Ammon's horn (tissue), 1 donor: Measurements from ENCODE around the gene SPACA7.

Source experiments
- DNase-seq: peaks from one replicate; pipeline ENCODE4 v3.0.0-alpha.2; 2016; ENCODE audit warnings: low spot score

SPACA7 gene, protein sequence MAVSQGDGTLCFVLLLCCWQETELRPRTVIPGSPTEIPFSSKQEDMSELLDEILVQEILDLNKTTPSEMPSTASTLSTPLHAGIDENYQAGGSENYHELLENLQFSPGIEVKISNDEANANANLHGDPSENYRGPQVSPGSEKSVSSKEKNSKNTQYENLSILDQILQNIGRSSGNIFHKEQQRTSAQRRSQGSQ

DNA sequence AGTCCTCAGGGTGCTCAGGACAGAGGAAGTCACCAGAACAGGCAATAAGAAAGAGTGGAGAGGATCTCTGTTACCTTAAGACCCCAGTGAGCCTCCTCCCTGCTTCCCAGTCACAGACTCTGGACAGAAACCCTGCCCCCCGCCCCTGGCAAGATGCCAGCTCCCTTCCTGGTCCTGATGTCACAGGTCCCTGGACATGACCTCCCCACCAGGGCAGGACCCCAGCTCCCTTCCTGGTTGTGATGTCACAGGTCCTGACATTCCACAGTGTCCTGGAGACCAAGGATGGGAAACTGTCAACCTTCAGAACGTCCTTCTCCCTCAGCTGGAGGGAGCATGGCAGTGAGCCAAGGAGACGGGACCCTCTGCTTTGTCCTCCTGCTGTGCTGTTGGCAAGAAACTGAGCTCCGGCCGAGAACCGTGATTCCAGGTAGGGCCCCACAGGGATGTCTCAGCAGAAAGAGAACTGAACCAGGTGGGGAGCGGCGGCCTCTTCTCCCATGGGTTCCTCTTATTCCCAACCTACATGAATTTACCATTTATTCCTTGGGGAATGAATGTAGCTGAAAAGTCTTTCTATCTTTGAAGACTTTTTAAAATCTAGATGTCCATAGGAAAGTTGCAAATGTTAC, at the start of gene SPACA7:
Gene SPACA7 (plus strand): TSS at position 306 of the 632 bp plus-strand sequence. CDS start 31 bp downstream, at position 337.
- DNase-seq = no peak

DNA sequence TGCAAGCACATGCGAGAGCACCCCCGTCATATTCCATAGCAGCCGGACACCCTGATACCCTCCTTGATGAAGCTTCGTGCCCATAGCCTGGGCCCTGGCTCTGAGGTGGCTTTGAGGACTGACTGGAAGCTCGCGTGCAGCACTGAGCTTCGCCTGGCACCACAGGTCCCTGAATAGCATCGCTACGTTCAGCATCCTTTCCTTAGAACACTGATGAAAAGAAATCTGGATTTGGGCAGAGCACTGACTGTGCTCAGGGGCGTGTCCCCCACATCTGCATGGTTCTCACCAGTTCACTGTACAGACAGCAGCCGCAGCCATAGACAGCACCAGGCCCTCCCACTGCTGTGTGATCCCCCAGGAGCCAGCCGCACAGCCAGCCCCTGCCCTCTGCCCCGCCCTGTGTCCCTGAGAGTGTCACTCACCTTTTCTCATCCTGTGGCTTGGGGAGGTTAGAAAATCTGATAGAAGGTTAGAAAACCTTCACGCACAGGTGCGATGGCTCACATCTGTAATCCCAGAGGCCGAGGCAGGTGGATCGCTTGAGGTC, 49.3 kb upstream of the SPACA7 start:
- no peak for DNase-seq

DNA sequence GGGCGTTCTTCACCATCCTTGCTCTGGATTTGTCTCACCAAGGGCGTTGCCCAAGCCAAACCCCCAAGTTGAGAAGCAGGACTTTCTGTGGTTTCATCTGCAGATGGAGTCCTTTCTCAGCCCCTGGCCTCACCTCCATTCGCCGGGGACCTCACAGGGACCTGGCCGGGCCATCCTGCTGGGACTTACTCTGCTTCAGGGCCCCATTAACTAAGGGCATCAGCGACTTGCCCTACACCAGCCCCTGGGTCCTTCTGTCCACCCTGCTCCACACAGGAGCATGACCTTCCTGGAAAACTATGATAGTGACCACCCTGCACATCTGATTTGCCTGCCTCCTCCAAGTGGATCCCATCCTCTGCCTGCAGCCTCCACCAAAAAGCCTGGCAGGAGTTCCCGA, 47.2 kb upstream of the SPACA7 start:
- no peak for DNase-seq

DNA sequence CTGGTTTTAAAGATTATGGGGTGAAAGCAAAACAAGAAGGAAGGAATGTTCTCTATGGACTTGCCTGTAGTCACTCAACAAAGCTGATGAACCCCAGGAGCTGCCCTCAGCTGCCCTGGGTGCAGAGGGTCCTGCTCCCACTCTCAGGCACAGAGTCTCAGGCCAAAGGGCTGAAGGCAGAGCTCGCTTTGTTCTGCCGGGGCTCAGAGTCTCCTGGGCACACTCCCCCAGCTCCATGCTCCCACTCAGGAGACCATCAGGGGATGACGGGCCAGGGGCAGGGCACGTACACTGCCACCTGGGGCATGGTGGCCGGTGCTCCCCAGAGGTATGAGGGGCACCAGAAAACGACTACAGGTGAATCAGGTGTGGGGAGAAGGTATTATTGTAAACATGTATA, 46.8 kb upstream of the SPACA7 start:
- no peak for DNase-seq

DNA sequence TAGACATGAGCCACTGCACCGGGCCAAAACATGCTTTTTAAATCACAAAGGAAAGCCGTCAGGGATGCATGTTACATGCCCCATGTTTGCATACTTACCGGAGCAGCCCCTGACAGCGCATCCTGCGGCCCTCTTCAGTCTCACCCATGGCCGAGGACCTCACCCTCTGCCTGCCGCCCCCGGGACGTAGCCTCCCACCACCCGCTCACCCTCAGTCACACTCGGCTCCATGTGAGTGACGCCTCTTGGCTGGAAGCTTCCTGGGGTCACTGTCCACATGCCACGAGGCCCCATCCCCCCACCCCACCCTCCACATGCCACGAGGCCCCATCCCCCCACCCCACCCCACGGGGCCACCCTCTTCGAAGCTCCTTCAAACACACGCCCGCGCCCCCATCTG, 46.1 kb upstream of the SPACA7 start:
- no peak for DNase-seq

DNA sequence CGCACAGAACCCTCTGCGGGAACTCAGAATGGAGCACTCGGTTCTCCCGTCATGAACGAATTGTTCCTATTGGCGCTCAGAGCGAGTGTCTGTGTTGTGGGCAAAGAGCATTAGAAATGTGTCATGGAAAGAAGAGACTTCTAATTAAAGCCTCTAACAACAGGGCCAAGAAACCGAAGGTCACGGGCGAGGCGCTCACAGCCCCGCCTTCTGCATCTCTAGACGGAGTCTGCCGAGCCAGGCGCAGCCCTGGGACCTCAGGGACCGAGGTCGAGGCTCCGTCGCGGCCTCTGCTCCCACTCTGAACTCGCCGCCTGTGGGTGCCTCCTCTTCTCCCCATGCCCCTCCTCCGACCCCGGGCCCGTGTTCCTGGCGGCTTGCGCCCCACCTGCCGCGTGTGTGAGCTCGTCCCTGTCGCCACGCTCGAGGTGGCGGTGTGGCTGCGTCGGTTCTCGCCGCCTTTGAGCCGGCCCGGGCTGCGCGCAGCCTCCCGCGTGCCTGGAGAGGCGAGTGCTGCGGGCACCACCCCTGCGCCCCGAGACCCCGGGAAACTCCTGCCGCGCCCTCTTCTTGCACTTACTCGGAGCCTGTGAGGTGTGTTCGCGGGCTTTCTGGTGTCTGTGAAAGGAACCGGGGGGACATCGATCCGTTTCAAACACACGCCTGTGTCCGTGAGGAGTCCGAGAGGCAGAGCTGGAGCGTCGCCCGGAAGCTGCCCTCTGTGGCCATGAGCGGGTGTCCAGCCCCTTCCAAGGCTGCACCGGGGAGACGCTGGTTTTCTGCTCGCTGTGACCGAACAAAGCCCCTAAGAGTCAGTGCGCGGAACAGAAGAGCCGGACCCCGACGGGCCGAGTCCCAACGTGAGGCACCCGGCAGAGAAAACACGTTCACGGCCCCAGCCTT, 45.4 kb upstream of the SPACA7 start:
- no peak for DNase-seq

DNA sequence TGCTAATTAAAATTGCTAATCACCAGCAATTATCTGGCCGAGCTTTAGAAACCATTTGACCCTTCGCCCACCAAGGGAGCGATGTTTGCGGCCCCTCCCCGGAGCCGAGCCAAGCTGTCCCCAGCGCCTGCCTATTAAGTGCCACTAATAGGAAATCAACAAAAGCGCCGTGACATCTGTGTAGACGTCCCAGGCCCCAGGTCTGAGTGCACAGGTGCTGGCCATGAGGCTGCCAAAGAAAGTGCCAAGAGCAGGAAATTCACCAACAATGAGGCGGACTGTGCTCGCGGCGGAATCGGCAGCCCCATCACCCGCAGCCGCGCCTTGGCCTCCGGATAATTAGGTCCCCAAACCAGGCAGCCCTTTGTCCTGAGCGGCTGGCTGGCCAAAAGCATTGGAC, 44.5 kb upstream of the SPACA7 start:
- no peak for DNase-seq

DNA sequence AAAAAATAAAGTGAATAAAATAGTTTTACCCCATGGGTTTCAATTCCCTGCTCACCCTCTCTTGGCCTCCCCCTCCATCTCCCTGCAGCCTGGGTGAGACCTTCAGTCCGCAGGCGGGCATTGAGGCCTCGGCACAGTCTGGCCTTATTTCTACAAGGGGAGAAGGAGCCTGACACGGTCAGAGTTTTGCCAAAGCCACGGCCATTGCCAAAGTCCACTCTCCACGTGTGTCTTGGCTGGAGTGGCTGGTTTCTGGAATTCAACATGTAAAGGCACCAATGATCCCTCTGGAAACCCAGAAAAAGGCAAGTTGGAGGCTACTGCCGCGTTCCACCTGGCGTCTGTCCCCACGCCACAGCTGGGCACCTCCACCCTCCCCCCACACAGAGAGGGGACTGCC, 43.4 kb upstream of the SPACA7 start:
- no peak for DNase-seq

DNA sequence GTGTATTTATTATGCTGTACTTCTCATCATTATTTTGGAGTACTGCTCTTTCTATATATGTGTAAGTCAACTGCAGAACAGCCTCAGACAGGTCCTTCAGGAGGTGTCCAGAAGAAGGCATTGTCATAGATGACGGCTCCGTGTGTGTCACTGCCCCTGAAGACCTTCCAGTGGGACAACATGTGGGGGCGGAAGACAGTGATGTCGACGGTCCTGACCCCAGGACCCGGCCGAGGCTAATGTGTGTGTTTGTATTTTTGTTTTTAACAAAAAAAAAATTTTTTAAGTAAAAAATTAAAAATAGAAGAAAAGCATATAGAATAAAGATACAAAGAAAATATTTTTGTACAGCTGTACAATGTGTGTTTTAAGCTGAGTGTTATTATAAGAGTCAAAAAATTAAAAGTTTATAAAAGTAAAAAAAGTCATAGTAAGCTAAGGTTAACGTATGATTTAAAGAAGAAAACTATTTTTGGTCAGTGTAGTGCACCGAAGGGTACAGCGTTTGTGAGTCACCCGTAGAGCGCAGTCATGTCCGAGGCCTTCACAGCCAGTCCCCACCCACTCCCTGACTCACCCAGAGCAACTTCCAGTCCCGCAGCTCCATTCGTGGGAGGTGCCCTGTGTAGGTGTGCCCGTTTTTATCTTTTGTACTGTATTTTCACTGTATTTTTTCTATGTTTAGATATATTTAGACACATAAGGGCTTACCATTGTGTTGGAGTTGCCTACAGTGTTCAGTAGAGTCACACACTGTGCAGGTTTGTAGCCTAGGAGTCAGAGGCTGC, 42.2 kb upstream of the SPACA7 start:
- no peak for DNase-seq

DNA sequence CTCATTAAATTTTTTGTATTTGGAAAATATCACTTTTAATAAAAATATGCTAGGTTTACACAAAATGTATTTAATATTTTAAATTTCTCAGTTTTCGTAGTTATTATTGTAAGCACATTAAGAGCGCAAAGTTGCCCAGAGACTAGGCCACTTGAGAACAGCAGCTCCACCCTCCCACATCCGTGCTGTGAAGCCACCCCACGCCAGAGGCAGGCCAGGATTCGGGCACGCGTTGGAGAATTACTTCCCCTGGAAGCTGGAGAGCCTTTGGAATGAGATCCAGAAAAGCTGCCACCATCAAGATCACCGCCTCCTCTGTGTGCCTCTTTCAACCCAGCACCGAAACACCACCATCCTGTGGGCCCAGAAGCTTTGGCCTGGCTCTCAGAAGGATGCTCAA, 41.0 kb upstream of the SPACA7 start:
- no peak for DNase-seq

DNA sequence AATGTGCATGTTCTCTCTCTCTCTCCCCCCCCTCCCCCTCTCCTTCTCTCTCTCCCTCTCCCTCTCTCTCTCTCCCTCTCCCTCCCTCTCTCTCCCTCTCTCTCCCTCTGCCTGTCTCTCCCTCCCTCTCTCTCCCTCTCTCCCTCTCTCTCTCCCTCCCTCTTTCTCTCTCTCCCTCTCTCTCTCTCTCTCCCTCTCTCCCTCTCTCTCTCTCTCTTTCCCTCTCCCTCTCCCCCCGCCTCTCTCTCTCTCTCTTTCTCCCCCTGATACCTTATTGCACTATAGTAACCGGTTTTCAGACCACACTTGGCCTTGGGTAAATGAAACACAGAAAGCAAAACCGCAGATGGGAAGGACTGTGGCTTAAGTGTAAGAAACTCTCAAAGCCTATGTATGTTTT, 34.7 kb upstream of the SPACA7 start:
- DNase-seq = no peak

DNA sequence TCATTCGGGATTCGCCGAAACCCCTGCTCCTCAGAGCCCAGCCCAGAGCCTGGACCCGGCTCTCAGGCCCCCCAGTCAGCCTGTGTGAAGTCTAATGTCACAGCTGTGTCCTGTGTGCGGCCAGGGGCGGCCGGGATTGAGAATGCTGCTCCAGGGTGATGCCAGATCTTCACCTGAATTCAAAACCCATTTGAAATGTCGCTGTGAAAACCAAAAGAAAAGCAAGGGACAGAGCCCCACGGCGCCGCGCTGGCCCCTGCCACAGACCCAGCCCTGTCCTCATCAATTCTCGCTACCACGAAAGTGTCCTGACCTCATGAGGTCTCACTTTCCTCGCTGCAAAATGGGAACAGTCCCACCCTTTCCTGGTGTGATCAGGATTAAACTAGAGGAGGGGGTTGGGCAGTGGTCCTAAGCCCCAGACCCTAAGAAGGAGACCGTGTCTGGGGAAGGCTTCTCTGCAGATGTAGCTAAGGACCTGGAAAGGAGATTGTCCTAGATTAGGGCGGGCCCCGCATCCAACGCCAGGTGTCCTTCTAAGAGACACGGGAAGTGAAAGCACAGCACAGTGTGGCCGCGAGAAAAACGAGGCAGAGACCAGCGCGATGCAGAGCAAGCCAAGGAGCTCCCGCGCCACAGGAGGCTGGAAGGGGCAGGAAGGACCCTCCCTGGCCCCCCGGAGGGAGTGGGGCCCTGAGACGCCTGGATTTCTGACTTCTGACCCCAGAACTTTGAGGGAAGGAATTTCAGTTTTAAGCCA, 34.0 kb upstream of the SPACA7 start:
- no peak for DNase-seq

DNA sequence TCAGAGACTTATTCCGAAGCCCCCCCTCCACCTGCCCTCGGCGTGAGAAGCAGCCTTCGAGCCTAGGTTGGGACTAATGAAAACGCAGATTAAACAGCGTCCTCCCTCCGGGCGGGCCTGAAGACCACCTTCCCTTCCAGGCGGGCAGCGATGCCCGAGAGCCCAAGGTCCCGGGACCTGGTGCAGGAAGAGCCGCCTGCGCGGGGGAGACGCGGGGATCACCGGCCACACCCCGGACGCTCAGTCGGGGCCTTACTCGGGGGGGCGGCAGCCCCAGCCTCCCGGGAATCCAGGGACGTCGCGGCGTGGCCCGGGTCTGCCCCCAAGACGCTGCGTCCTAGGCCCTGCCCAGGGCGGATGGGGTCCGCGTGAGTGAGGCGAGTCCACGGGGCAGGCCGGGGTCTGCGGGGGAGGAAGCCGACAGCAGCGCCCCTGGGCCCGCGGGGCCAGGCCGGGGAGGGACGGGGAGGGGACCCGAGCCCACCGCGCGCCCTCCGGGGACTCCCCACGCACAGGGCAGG, 33.3 kb upstream of the SPACA7 start:
- no peak for DNase-seq

DNA sequence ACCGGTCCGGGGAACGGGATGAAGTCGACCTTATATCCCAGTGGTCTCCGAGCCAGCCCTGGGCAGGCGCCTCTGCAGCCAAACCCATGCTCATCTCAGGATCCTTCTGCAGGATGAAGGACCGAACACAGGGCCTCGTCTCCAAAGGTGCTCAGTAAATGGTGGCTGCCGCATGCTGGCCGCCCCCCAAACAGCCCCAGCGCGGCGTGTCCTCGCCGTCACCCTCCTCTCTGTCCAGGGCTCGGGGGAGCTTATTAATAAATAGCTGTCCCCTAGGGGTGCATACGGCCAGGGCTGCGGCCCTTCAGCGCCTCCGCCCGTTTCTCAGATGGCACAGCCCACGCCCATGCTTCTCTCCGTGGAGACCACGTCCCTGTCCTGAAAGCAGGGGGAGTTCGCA, 32.6 kb upstream of the SPACA7 start:
- no peak for DNase-seq

DNA sequence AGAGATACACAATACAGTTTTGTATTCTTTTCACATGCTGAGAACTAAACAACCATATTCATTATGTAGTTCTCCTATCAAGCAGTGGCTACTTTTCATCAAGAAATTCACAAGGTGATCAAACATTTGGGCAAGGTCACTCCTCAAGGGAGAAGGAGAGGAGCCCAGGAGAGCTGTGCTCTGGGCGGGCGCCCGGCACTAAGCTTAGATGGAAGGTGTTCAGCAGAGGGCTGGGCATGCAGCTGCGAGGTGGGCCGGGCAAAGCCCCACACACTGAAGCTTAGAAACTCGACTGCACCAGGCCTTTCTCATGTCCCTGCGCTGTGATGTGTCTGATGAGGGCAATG, 30.4 kb upstream of the SPACA7 start:
- no peak for DNase-seq

DNA sequence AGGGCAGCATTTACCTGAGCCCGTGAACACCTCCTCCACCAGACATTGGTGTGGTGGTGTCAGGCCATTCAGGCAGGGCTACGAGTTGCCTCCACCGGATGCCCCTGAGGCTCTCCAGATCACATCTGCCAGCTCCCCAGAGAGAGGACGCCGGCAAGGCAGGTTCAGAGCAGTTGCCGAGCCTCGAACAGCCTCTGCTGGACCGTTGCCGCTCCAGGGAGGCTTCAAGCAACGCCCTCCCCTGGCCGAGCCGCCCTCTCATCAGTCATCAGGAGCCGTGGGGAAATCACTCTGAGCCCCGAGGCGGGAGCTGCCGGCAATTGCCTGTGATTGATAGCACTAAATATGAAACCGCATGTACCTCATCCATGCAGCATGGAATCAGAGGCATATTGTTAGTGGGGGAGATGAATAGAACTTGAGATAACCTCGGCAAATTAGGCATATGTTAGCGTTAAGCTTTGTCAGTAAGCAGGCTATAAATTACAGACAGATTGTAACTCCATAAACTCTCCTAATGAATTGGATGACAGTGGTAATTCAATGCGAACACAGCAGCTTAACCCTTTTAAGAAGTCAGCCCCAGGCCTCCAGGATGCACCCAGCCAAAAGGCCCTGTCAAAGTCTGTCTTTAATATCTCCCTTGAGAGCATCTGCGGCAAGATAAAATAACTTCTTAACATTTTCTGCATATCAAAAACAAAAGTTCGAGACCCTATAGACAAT, 29.8 kb upstream of the SPACA7 start:
- DNase-seq = no peak

DNA sequence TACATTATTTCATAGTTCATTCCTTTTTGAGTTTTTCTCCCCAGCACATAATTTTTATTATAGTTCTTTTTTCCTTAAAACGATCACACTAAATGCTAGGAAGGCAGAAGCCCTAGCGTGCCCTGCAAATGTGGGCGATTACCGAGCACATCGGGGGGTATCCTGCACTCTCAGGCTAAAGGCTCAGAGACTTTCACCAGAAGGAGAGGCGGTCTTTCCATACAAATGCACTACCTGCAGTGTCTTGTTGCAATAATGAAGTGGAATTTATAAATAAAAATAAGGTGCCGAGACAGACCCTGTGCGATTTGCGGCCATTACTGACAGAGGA, 29.3 kb upstream of the SPACA7 start:
- DNase-seq = no peak

DNA sequence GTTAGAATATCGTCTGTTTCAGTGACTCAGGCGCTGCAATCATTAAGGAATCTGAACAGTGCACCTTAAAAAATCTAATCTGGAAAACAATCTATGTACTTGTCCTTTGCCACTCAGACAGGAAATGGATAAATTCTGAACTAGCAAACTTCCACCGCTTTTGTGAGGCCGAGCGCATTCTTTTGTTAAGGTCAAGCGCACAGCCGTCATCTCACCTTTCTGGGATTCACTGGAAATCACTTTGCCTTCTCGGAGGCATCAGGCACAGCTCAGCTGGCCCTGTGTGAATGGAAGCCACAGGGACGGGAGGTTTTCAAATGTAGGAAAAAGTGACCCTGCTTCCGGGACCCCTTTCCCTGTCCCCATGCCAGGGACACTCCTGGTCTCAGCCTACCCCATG, 28.2 kb upstream of the SPACA7 start:
- no peak for DNase-seq

DNA sequence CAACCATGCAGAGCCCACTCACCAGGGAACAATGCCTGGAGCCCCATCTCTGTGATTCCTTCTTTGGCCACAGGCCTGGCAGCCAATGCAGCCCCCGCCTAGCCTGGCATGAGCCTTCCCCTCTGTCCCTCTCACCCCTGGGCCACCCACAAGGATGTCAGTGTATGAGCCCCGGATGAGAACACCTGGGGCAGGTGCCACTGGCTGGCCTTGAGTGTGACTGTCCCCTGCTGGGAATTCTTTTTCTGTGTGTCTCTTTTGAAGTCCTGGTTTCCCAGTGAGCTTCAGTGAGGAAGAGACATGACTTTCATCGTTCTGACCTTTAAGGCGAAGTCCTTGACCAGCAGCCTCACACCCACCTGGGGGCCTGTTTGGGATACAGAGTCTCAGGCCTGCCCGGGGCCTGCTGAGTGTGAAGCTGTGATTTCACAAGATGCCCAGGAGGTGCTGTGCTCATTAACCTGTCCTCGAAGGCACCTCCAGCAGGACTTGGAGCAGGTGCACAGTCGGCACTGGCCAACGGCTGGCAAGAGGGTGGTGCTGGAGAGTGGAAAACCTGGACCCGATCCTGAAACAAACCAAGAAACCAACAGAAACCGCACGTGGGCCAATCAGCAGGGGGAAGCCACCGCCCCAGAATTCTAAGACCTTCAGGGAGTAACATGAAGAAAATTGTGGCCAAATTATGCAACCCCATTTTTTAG, 27.4 kb upstream of the SPACA7 start:
- no peak for DNase-seq

DNA sequence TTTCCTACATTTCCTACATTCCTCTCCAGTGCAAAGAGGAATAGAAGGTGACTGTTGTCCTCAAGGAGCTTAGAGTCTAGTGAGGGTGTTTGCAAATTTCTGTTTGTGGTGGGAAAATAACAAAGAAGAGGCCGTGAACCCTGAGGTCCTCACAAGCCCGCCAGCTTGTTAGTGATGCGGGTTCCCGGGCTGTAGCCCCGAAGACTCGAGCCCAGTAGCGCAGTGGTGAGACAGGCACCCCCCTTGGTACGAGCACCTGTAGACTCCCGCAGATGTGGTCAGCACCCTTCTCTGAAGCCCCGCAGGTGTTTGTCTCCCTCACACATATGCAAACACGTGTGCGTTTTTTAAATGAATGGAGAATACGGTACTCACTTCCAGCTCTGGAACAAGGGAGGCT, 26.5 kb upstream of the SPACA7 start:
- DNase-seq = no peak
